OCI-LY3 (cell line): Measurements from ENCODE around the gene PCSK5.

Experiments
- H2AFZ ChIP-seq: fragments of 200-600, 300-600 bp; shearing (Covaris generic); 2 replicates; pipeline ENCODE4 v1.6.0; 2014; ENCODE audit warnings: antibody characterized with exemption, low read depth, low read length
- H3K27ac ChIP-seq: fragments of 200-600, 300-600 bp; sonication (generic); 2 replicates; pipeline ENCODE4 v1.5.1; 2014; ENCODE audit warnings: mild to moderate bottlenecking, low read length, moderate library complexity, mixed read lengths
- H3K27me3 ChIP-seq: fragments of 200-600, 300-600 bp; sonication (generic); 2 replicates; pipeline ENCODE4 v1.6.1; 2014; ENCODE audit warnings: low read depth, low read length, mixed read lengths
- H3K36me3 ChIP-seq: fragments of 200-600, 300-600 bp; sonication (generic); replicated peaks from 2 replicates; pipeline ENCODE3; 2014; ENCODE audit warnings: low read depth, low read length, mixed read lengths
- H3K4me1 ChIP-seq: fragments of 300-600, 200-600 bp; sonication (generic); 2 replicates; pipeline ENCODE4 v1.6.1; 2014; ENCODE audit warnings: low read length, mixed read lengths
- H3K4me2 ChIP-seq: fragments of 200-600, 300-600 bp; sonication (generic); 2 replicates; pipeline ENCODE4 v1.6.1; 2014; ENCODE audit warnings: low read length, mixed read lengths
- H3K4me3 ChIP-seq: fragments of 300-600, 200-600 bp; sonication (generic); 2 replicates; pipeline ENCODE4 v1.5.1; 2014; ENCODE audit warnings: antibody characterized with exemption, mild to moderate bottlenecking, low read length, moderate library complexity
- H3K79me2 ChIP-seq: fragments of 300-600, 200-600 bp; shearing (Covaris generic); 2 replicates; pipeline ENCODE4 v1.6.1; 2014; ENCODE audit warnings: mild to moderate bottlenecking, low read length, mixed read lengths
- H3K9ac ChIP-seq: fragments of 300-600, 200-600 bp; shearing (Covaris generic); 2 replicates; pipeline ENCODE4 v1.6.0; 2014; ENCODE audit warnings: mild to moderate bottlenecking, low read length, moderate library complexity
- H3K9me3 ChIP-seq: fragments of 200-600, 300-600 bp; shearing (Covaris generic); 2 replicates; pipeline ENCODE4 v1.6.1; 2014; ENCODE audit warnings: low read length, mixed read lengths; ENCODE audit not compliant: insufficient read depth
- H4K20me1 ChIP-seq: fragments of 200-600, 300-600 bp; sonication (generic); 2 replicates; pipeline ENCODE4 v1.6.1; 2016; ENCODE audit warnings: low read length, mixed read lengths; ENCODE audit not compliant: insufficient read depth
- CTCF ChIP-seq: fragments of 200-600, 300-600 bp; sonication (generic); IDR thresholded peaks from 2 replicates; pipeline ENCODE4 v1.5.1; 2014; ENCODE audit warnings: antibody characterized with exemption, low read length, low read depth
- EZH2phosphoT487 ChIP-seq: fragments of 200-600 bp; shearing (Covaris generic); IDR thresholded peaks from 2 replicates; pipeline ENCODE4 v1.6.1; 2018; ENCODE audit warnings: antibody characterized with exemption, mixed run types, low read depth

PCSK5 gene

GRCh38 chr9:76310577-76310976 is 420.1 kb downstream of the PCSK5 start:
- TF ChIP-seq CTCF (no peak), EZH2phosphoT487 (no peak)
- H3K9ac ChIP-seq = no peak overlapping the region
- peaks cover 8% of the 10 kb centered on the region; the same call in 1 of the 2 replicates for H3K27me3 ChIP-seq
- H2AFZ ChIP-seq = no peak overlapping the region
- H3K79me2 ChIP-seq = no peaks in the 10 kb centered on the region
- no peaks in the 10 kb centered on the region for H3K4me1 ChIP-seq
- no peaks in the 10 kb centered on the region for H3K36me3 ChIP-seq
- H3K4me3 ChIP-seq = no peak overlapping the region
- no peaks in the 10 kb centered on the region for H3K9me3 ChIP-seq
- no peak overlapping the region for H3K27ac ChIP-seq
- H3K4me2 ChIP-seq = no peak overlapping the region
- no peaks in the 10 kb centered on the region; the same call in 1 of the 2 replicates for H4K20me1 ChIP-seq

- H3K4me2 ChIP-seq = no peak overlapping the region
- no peak overlapping the region for H2AFZ ChIP-seq
- TF ChIP-seq EZH2phosphoT487 = no peak
- TF ChIP-seq CTCF = no peak
- no peaks in the 10 kb centered on the region for H3K79me2 ChIP-seq
- no peak overlapping the region for H3K27ac ChIP-seq
- H3K4me3 ChIP-seq = no peak overlapping the region
- H4K20me1 ChIP-seq = no peaks in the 10 kb centered on the region; the same call in 1 of the 2 replicates
- H3K36me3 ChIP-seq = no peaks in the 10 kb centered on the region
- H3K27me3 ChIP-seq = peaks cover 8% of the 10 kb centered on the region; the same call in 1 of the 2 replicates
- no peaks in the 10 kb centered on the region for H3K4me1 ChIP-seq
- H3K9ac ChIP-seq = no peak overlapping the region
- H3K9me3 ChIP-seq = no peaks in the 10 kb centered on the region
Measured at GRCh38 chr9:76310991-76311390, 420.5 kb downstream of the PCSK5 start.

- TF ChIP-seq EZH2phosphoT487 (no peak), CTCF (no peak)
- no peak overlapping the region for H3K9ac ChIP-seq
- H3K9me3 ChIP-seq = no peaks in the 10 kb centered on the region
- no peaks in the 10 kb centered on the region; the same call in 1 of the 2 replicates for H4K20me1 ChIP-seq
- H3K4me2 ChIP-seq = no peak overlapping the region
- no peak overlapping the region for H3K27ac ChIP-seq
- H3K79me2 ChIP-seq = no peaks in the 10 kb centered on the region
- no peak overlapping the region for H3K4me3 ChIP-seq
- H3K27me3 ChIP-seq = peaks cover 8% of the 10 kb centered on the region; the same call in 1 of the 2 replicates
- no peaks in the 10 kb centered on the region for H3K4me1 ChIP-seq
- H3K36me3 ChIP-seq = no peaks in the 10 kb centered on the region
- H2AFZ ChIP-seq = no peak overlapping the region
Measured at GRCh38 chr9:76311537-76311936, 421.1 kb downstream of the PCSK5 start.

DNA sequence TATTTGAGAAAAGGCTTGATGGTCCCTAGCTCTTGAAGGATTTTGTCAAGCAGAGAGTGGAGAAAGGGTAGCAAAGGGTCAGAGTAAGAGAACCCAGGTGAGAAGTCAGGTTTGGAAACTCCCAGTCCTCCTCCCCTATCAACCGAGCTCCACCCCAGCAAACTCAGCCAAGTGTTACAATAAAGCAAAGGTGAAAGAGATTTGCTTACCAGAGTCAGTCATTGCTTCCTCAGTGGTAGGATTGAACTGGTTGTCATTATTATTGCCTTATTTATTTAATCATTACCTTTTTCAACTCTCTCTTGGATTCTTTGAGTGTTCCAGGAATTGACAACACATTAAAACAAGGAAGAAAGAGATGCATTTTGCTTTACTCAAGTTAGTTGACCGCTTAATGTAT is 423.3 kb downstream of the PCSK5 start:
- Histone ChIP-seq H3K27ac (no peak overlapping the region), H3K9me3 (no peaks in the 10 kb centered on the region), H3K4me3 (no peak overlapping the region), H3K4me2 (no peak overlapping the region), H2AFZ (no peak overlapping the region), H3K4me1 (no peaks in the 10 kb centered on the region), H3K79me2 (no peaks in the 10 kb centered on the region), H4K20me1 (no peaks in the 10 kb centered on the region; the same call in 1 of the 2 replicates), H3K36me3 (no peaks in the 10 kb centered on the region), H3K27me3 (peaks cover 3% of the 10 kb centered on the region; the same call in 1 of the 2 replicates), H3K9ac (no peak overlapping the region)
- no peak for TF ChIP-seq CTCF
- no peak for TF ChIP-seq EZH2phosphoT487
